ENCODE data around the gene SUSD4.

DNA sequence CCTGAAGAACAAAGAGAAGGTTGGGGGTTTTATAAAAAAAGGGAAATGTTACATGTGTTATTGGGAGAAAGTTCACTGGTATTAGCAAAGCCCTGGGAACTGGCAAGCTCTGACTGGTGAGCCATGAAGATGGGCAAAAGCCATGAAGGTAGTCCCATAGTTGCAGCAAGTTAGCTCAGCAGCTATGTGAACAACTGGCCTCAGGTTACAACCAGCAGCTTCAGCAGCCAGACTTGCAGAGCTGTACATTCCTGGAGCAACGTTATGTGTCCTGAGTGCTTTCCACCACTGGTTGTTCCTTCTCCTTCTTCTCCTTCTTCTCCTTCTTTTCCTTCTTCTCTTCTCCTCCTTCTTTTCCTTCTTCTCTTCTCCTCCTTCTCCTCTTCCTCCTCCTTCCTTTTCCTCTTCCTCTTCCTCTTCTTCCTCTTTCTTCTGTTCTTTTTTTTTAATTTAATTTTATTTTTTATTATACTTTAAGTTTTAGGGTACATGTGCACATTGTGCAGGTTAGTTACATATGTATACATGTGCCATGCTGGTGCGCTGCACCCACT, 164.8 kb downstream of the SUSD4 start:
- TF ChIP-seq, protein P1, sequence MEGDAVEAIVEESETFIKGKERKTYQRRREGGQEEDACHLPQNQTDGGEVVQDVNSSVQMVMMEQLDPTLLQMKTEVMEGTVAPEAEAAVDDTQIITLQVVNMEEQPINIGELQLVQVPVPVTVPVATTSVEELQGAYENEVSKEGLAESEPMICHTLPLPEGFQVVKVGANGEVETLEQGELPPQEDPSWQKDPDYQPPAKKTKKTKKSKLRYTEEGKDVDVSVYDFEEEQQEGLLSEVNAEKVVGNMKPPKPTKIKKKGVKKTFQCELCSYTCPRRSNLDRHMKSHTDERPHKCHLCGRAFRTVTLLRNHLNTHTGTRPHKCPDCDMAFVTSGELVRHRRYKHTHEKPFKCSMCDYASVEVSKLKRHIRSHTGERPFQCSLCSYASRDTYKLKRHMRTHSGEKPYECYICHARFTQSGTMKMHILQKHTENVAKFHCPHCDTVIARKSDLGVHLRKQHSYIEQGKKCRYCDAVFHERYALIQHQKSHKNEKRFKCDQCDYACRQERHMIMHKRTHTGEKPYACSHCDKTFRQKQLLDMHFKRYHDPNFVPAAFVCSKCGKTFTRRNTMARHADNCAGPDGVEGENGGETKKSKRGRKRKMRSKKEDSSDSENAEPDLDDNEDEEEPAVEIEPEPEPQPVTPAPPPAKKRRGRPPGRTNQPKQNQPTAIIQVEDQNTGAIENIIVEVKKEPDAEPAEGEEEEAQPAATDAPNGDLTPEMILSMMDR (IDR thresholded peaks at IDR 0.05) = no peak
- TF ChIP-seq POLR2A (IDR thresholded peaks at IDR 0.05) = no peak
